Right lobe of liver (tissue), 4 donors: ENCODE data around the gene FSD2.

Experiments used
- CTCF ChIP-seq, 4 donors: fragments of 200-600 bp in 3 of 4; fragments of 450-650 bp in 1 of 4; IDR thresholded peaks; one replicate each; pipeline versions ENCODE4 v1.5.1 to v1.8.0; 2016 to 2022; ENCODE audit warnings: antibody characterized with exemption in 4 of 4, mild to moderate bottlenecking in 2 of 4
- POLR2A ChIP-seq: fragments of 450-650 bp; IDR thresholded peaks from one replicate; pipeline ENCODE4 v1.6.1; 2017; ENCODE audit warnings: antibody characterized with exemption, mild to moderate bottlenecking
- donor health status: DM: no; HTN: no; CAD: no.
- donor health status: DM: no; HTN: no; CAD: no.
- donor health status: DM: no; HTN: yes; CAD: no.

GRCh38 chr15:82792068-82792467 is 13.8 kb downstream of the FSD2 start:
- TF ChIP-seq CTCF (IDR thresholded peaks at IDR 0.05): no peak
- TF ChIP-seq POLR2A: no peak
